Stimulated activated CD8-positive, alpha-beta memory T cell treated with anti-CD3 and anti-CD28 coated beads, Interleukin-4, amount 100 ng/mL, for 1 hour (primary cell): ENCODE results near the gene GALNS.
"Not testable (repeated sequence)": the region's sequence is repeated elsewhere in the genome, so short reads cannot be mapped to it uniquely, and the experiment has no call there.

Experiments used
- DNase-seq, 2 donors: peaks; one replicate each; pipeline ENCODE4 v3.0.0-alpha.2; 2020; ENCODE audit warnings: low read depth in 2 of 2, low spot score in 1 of 2

GALNS gene

DNA sequence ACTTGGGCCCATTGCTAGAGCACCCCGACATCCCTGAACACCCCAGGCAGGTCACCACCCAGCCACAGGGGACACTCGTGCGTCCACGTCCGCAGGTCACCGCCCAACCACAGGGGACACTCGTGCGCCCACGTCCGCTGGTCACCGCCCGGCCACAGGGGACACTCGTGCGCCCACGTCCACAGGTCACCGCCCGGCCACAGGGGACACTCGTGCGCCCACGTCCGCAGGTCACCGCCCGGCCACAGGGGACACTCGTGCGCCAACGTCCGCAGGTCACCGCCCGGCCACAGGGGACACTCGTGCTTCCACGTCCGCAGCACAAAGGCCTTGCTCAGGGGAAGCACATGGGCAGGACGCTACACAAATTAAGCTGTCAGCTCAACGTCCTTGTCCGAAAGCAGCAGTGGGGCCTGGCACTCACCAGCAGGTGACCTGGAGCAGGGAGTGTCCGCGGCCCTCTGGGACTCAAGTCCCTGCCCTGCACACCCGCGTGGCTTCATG is 17.7 kb downstream of the GALNS start:
- DNase-seq, result no peak

DNA sequence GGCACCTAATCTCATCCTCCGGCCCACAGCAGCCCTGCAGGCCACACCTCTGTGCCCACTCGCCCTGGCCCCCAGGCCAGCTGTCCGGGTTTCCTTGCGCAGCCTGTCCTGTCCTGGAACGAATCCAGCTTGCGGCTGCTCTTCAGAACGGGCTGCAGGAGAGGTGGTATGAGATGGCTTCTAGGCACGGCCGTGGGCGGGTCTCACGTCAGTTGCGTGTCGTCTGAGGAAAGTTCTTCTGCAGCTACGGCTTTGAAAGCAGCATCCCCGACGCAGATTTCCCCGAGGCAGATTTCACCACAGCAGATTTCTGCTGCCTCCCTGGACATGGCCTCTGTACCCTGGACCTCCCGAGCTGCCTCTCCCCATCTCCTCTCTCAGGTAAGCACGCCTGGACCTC is 18.2 kb downstream of the GALNS start:
- DNase-seq, result no peak

DNA sequence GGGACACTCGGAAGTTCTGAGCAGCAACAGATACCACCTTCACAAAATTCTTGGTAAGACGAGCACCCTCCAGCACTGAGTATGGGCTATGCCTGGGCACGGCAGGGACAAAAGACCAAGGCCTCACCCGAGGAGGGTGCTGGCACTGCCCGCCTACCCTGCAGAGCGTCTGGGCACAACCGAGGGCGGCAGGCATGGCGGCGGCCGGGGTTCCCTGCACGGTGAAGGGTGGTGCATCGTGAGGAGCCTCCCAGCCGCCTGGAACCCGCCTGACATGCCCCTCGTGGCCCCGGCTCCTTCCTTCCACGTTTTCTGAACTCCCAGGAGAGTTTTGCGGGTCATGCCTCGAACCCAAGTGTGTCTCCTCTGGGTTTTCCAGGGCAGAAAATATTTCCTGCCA is 18.9 kb downstream of the GALNS start:
- DNase-seq, result no peak

- no peak for DNase-seq
Measured at GRCh38 chr16:88836791-88837190, 20.0 kb downstream of the GALNS start.

DNA sequence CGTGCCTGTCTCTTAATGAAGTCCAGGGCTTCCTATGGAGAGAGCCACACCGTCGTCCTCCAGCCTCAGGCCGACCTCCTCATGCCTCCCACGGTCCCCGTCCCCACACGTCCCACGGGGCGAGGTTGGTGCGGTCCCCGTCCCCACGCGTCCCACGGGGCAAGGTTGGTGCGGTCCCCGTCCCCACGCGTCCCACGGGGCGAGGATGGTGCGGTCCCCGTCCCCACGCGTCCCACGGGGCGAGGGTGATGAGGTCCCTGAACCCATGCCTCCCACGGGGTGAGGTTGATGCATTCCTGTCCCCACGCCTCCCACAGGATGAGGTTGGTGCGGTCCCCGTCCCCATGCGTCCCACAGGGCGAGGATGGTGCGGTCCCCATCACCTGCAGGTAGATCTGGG is 20.9 kb downstream of the GALNS start:
- no peak for DNase-seq

DNA sequence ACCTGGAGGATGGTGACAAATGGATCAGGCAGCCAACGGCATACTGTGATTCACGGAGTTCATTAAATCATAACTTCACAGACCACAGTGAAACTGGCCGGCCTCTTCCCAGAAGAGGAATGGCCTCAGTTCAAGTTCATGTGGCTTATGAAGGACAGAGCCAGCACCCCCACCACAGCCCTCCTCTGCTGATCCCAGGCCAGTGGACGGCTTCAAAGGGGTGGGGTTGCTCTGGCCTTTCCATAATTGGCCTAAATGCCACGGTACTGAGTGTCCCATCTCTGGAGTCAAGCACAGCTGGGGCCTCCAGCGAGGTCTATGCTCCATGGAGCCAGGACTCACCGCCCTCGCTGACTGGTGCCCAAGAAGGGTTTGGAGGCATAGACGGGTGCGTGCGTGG is 21.4 kb downstream of the GALNS start:
- DNase-seq, result no peak

- DNase-seq, result no peak
Measured at GRCh38 chr16:88834670-88835069, 22.1 kb downstream of the GALNS start.

GRCh38 chr16:88833086-88833485 is 23.7 kb downstream of the GALNS start:
- DNase-seq, result no peak

DNA sequence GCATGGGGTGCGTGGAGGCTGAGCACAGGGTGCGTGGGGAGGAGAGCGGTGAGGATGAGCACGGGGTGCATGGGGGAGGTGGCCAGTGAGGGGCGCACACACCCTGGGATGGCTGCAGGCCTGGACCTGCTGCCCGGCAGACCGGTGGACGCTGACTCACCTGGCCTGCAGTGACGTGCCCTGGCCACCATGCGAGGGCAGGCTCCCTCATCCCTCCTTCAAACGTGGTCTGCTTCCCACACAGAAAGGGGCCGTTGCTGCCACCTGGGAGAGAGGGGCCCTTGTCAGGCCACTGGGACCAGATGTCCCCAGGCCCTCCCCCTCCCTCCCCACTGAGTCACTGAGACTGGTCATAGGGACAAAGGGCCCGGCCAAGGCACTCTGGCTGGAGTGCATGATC is 24.9 kb downstream of the GALNS start:
- DNase-seq, result no peak

DNA sequence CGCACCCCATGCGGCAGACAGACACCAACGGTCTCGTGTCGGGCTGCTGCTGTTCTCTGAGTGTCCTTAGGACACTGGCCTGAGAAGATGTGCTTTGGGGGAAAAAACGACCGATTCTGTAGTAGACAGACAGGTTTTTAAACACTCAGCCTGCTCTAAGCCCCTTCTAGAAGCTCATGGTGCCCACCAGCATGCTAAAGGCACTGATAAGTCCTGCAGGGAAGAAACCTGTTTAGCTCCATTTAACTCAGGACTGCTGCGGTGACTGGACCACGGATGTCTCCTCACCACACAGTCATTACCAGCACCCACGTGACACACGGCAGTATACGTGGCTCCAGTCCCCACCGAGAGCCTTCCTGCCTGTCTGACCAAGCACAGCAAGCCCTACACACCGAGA is 26.0 kb downstream of the GALNS start:
- DNase-seq, result no peak

DNA sequence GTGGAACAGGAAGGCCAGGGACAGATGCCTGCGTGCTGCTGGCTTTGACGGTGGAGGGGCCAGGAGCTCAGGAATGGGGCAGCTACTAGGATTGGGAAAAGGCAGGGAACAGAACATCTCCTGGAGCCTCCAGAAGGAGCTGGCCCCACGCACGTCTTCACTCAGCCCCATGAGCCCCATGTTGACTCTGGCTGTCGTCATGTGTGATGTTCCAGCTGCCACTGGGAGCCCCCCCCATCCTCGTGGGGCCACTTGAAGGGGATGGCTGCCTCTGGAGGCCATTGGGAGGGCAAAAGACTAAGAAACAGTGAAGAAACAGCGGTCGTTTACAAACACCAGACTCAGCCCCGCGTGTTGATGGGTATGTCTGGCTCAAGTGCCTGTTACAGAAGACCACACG is 26.5 kb downstream of the GALNS start:
- no peak for DNase-seq

DNA sequence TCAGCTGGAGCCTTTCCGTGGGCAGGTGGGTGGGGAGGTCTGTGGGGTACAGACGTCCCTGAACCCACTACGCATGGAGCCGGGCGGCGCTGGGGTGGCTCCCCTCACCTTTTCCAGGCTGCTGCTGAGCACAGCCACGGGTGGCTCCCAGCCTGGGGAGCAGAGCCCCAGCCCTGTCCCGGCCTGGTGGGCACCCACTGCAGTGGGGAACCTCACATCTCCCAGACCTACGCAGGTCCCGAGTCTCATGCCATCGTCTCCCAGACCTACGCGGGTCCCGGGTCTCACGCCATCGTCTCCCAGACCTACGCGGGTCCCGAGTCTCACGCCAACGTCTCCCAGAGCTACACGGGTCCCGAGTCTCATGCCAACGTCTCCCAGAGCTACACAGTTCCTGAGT is 28.0 kb downstream of the GALNS start:
- DNase-seq, result no peak

GRCh38 chr16:88827727-88828126 is 29.0 kb downstream of the GALNS start:
- DNase-seq, result no peak

- no peak for DNase-seq
Measured at GRCh38 chr16:88826070-88826840, 30.5 kb downstream of the GALNS start.

DNA sequence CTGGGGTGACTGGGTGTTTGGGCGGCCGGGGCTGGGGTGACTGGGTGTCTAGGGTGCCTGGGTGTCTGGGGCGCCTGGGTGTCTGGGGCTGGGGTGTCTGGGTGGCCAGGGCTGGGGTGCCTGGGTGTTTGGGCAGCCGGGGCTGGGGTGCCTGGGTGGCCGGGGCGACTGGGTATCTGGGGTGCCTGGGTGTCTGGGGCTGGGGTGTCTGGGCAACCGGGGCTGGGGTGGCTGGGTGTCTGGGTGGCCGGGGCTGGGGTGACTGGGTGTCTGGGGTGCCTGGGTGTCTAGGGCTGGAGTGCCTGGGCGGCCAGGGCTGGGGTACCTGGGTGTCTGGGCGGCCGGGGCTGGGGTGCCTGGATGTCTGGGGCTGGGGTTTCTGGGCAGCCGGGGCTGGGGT is 31.6 kb downstream of the GALNS start:
- DNase-seq, result no peak

DNA sequence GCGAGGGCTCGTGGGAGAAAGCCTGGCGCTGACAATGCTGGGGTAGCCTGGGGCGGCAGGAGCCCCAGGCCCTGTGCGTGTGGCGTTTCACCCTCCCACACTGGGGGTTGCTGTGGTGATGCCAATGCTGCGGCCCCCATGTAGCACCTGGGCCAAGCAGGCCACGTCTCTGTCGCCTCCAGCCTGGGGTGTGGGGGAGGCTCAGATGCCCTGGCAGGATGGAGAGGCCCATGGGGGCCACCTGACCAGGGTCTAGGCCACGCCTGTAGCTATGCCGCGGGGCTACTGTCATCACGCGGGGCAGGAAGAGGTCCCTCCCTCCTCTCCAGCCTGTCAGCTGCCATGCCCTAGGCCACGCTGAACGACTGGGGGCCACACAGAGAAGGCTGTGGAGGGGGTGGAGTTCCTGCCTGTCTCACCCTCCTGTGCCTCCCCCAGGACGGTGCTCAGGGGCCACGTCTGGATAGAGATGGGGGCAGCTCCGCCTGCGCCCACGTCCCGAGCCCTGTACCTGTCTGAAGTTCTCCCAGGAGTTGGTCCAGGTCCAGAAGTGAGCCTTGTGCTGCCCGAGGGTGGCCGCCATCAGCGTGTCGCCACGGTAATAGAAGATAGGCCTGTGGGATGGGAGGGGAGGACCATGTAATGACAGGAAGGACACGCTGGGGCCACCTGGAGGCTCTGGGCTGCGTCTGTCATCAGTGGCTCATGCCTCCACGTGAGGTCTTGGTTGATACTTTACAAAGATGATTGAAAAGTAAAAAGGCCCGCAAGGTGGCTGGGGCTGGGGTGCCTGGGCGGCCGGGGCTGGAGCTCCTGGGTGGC is 32.3 kb downstream of the GALNS start:
- no peak for DNase-seq

DNA sequence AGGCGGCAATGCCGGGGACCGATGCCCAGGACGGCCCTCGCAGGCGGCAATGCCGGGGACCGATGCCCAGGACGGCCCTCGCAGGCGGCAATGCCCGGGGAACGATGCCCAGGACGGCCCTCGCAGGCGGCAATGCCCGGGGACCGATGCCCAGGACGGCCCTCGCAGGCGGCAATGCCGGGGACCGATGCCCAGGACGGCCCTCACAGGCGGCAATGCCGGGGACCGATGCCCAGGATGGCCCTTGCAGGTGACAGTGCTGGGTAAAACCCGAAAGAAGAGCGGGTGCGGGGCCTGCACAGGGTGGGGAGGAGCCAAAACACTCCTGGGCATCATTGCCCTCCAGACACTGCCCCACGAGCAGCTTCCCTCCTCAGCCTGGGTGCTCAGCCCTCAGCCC is 33.1 kb downstream of the GALNS start:
- DNase-seq, result not testable (repeated sequence)

GRCh38 chr16:88822281-88823040 is 34.3 kb downstream of the GALNS start:
- no peak for DNase-seq

DNA sequence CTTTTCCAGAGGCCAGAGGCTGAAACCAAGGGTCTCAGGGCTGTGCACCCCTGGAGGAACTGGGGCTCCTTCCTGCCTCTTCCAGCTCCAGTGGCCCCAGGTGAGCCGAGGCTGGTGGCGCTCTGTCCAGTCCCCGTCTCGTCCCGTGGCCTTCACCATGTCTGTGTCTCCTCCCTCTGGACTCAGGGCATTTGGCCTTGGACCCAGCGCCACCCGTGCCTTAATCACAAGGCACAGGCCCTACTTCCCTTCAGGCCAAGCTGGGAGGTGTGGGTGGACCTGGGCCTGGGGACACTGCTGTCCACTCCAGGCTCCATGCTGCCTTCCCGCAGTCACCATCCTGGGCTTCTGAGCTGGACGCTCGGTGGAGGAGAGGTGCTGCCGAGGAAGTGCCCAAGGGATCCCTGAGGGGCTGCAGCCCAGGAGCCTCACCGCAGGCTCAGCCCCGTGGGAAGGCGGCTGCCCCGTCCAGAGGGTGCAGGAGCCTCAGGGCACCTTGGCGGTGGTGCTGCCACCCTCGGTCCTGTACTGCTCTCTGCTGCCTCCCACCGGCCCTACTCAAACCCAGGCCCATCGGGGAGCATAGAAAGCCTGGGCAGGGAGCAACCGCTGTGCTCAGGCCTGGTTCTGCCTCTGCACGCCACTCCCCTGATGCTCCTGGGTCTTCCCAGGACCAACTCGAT is 35.4 kb downstream of the GALNS start:
- no peak for DNase-seq

- no peak for DNase-seq
Measured at GRCh38 chr16:88820385-88821025, 36.2 kb downstream of the GALNS start.

DNA sequence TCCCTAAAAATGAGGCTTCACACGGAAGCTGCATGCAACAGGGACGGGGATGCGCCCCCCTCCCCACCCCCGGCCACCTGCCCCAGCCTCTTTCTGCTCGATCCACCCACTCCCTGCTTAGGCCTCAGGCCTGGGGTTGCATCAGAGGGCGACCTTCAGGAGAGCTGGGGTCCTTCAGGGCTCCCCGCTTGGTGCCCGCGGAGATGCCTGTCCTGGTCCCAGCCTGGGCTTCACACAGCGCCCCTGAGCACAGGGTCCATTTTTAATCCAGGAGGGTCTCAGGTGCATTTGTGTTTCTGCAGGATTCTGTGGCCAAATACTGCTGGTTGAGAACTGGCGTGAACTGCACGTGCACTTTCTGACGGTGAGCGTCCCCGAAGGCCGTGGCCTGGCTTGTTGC is 37.6 kb downstream of the GALNS start:
- DNase-seq, result no peak
